22Rv1 (cell line): ENCODE results near the gene YBX3.
A peak's percentile ranks its signal among the peaks of the same experiment; 100 is the strongest.
"Not testable (repeated sequence)": the region's sequence is repeated elsewhere in the genome, so short reads cannot be mapped to it uniquely, and the experiment has no call there.

Experiments used
- H3K27ac ChIP-seq: fragments of 450-650 bp; 2 replicates; pipeline ENCODE4 v1.5.1; 2017
- CTCF ChIP-seq: fragments of 450-650 bp; IDR thresholded peaks from 2 replicates; pipeline ENCODE4 v1.5.1; 2017; ENCODE audit warnings: mild to moderate bottlenecking
- ZFX ChIP-seq: fragments of 450-650 bp; IDR thresholded peaks from 2 replicates; pipeline ENCODE4 v1.6.1; 2017; ENCODE audit warnings: antibody characterized with exemption, borderline replicate concordance

Gene YBX3

GRCh38 chr12:10749700-10750384, 26.7 kb upstream of the YBX3 start:
- TF ChIP-seq CTCF (peak; percentile 99), ZFX (no peak)
- no peak overlapping the region for H3K27ac ChIP-seq

GRCh38 chr12:10747730-10748129, 24.6 kb upstream of the YBX3 start:
- H3K27ac ChIP-seq = no peak overlapping the region
- TF ChIP-seq CTCF = no peak
- no peak for TF ChIP-seq ZFX

- not testable (repeated sequence) for H3K27ac ChIP-seq
These were observed 20.3 kb upstream of the YBX3 start for GRCh38 chr12:10743420-10743819.

GRCh38 chr12:10741845-10742244, 18.7 kb upstream of the YBX3 start:
- H3K27ac ChIP-seq = no peak overlapping the region
- TF ChIP-seq CTCF (no peak), ZFX (no peak)

- TF ChIP-seq ZFX = no peak
- TF ChIP-seq CTCF = no peak
- H3K27ac ChIP-seq = no peak overlapping the region
These were observed 17.1 kb upstream of the YBX3 start for GRCh38 chr12:10740182-10740581.

GRCh38 chr12:10739157-10740118, 16.3 kb upstream of the YBX3 start:
- no peak for TF ChIP-seq ZFX
- no peak for TF ChIP-seq CTCF
- H3K27ac ChIP-seq = no peak overlapping the region

GRCh38 chr12:10737249-10737648, 14.1 kb upstream of the YBX3 start:
- TF ChIP-seq ZFX = no peak
- TF ChIP-seq CTCF = no peak
- no peak overlapping the region for H3K27ac ChIP-seq
